PC-3 (cell line): ENCODE measurements around the gene JDP2. TPM values are rescaled to one million over a fixed set of nuclear protein-coding genes. Genes with fewer than 3 reads are reported as not detected.
"Not testable (repeated sequence)": the region's sequence is repeated elsewhere in the genome, so short reads cannot be mapped to it uniquely, and the experiment has no call there.

Experiments used
- ATAC-seq: fragments of 200-7000 bp; cut with Tn5 transposase; 2 replicates; pipeline ENCODE4 v1.9.1; 2020; ENCODE audit warnings: mild to moderate bottlenecking, moderate library complexity
- BruUV-seq: library from RNA; stranded (reverse); fragments of 400-500 nt; replicated peaks from 2 replicates; lab custom pipeline; 2021; lab: Mats Ljungman, UMichigan
- CTCF ChIA-PET: fragments of 300-600 bp; sonication (Branson Sonifier 250); formaldehyde crosslinking; loops from one replicate; lab custom pipeline; 2022; ENCODE audit warnings: antibody characterized with exemption; lab: Charles Lee
- POLR2A ChIA-PET: fragments of 300-600 bp; sonication (Branson Sonifier 250); formaldehyde crosslinking; loops from one replicate; lab custom pipeline; 2022; ENCODE audit warnings: antibody characterized with exemption; ENCODE audit not compliant: unreplicated experiment; lab: Charles Lee
- DNase-seq: peaks from one replicate; pipeline ENCODE4 v3.0.0-alpha.2; 2015
- H2AFZ ChIP-seq: fragments of 300-600 bp; sonication (generic); 2 replicates; pipeline ENCODE4 v1.6.0; 2016; ENCODE audit warnings: antibody characterized with exemption, low read length
- H3F3A ChIP-seq: fragments of 300-600 bp; sonication (generic); one replicate; pipeline ENCODE4 v1.6.0; 2017; ENCODE audit warnings: antibody characterized with exemption, low read length, control low read depth, mild to moderate bottlenecking; ENCODE audit not compliant: unreplicated experiment
- H3K27ac ChIP-seq: fragments of 300-600 bp; sonication (generic); 2 replicates; pipeline ENCODE4 v1.5.1; 2016; ENCODE audit warnings: mild to moderate bottlenecking, low read length
- H3K27me3 ChIP-seq: fragments of 300-600 bp; sonication (generic); 2 replicates; pipeline ENCODE4 v1.6.1; 2016; ENCODE audit warnings: low read length, mixed read lengths
- H3K36me3 ChIP-seq: fragments of 300-600 bp; sonication (generic); 2 replicates; pipeline ENCODE4 v1.6.1; 2016; ENCODE audit warnings: low read depth, mixed run types, low read length, mixed read lengths
- H3K4me1 ChIP-seq: fragments of 300-600 bp; sonication (generic); 2 replicates; pipeline ENCODE4 v1.5.1; 2016; ENCODE audit warnings: low read length; ENCODE audit not compliant: insufficient read depth
- H3K4me2 ChIP-seq: fragments of 300-600 bp; sonication (generic); 2 replicates; pipeline ENCODE4 v1.6.0; 2016; ENCODE audit warnings: low read length
- H3K4me3 ChIP-seq: fragments of 300-600 bp; sonication (generic); 2 replicates; pipeline ENCODE4 v1.5.1; 2016; ENCODE audit warnings: mild to moderate bottlenecking, low read length, mixed read lengths
- H3K79me2 ChIP-seq: fragments of 300-600 bp; sonication (generic); 2 replicates; pipeline ENCODE4 v1.6.1; 2017; ENCODE audit warnings: low read length, mixed read lengths
- H3K9ac ChIP-seq: fragments of 300-600 bp; sonication (generic); 2 replicates; pipeline ENCODE4 v1.6.0; 2016; ENCODE audit warnings: mild to moderate bottlenecking, low read length
- H3K9me2 ChIP-seq: fragments of 300-600 bp; sonication (generic); replicated peaks from 2 replicates; pipeline ENCODE4 v1.6.1; 2016; ENCODE audit warnings: mixed run types, low read length, mixed read lengths
- H3K9me3 ChIP-seq: fragments of 300-600 bp; sonication (generic); 2 replicates; pipeline ENCODE4 v1.6.1; 2016; ENCODE audit warnings: low read length, mixed read lengths
- H4K20me1 ChIP-seq: fragments of 300-600 bp; sonication (generic); 2 replicates; pipeline ENCODE4 v1.6.1; 2016; ENCODE audit warnings: low read length, mixed read lengths
- EZH2 ChIP-seq: fragments of 300-600 bp; sonication (generic); IDR thresholded peaks from one replicate; pipeline ENCODE4 v1.6.1; 2017; ENCODE audit warnings: antibody characterized with exemption, mild to moderate bottlenecking, low read length; ENCODE audit not compliant: unreplicated experiment
- EZH2phosphoT487 ChIP-seq: fragments of 300-600 bp; sonication (generic); IDR thresholded peaks from 2 replicates; pipeline ENCODE4 v1.6.1; 2018; ENCODE audit warnings: mild to moderate bottlenecking, antibody characterized with exemption, low read length, borderline replicate concordance
- intact Hi-C: fragments of 100-400 bp; cut with micrococcal nuclease; formaldehyde crosslinking; loops from 2 replicates; pipeline ENCODE4 v1.9.0; 2023
- total RNA-seq: library from RNA; depleted of rRNA; stranded (reverse); fragments of >200 nt; gene quantifications from 2 replicates; pipeline ENCODE4 v1.2.3, GENCODE V29; 2014
- TF ChIP-seq, protein P1 (sequence below): fragments of 300-600 bp; sonication (generic); conservative IDR thresholded peaks from 2 replicates; pipeline ENCODE4 v1.5.1; 2017; ENCODE audit warnings: antibody characterized with exemption, low read depth, mild to moderate bottlenecking, low read length

Gene JDP2
- total RNA-seq, 1 experiment from 2014 or later, result 5.8 TPM

DNA sequence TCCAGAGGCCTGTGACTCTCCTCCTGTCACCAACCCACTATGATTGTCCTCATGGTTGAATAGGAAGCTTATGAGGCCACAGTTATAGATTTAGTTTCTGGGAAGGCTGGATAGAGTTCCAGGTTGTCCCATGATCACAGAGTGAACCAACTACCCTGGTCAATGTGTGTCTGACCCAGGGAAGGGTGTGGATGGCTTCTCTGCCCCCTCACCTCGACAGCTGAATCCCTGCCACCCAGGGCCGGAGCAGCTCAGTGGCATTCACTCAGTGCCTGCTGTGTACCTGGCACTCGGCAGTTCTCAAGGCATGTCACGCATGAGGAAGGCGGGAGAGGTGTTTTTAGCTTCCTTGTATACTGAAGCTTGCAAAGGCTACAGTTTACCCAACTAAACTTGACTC lies 43.2 kb downstream of the JDP2 start:
- Histone ChIP-seq H3K4me1 (peaks cover 3% of the 10 kb centered on the region; the same call in 1 of the 2 replicates), H3K4me2 (no peak overlapping the region), H3F3A (no peaks in the 10 kb centered on the region), H3K27ac (no peak overlapping the region), H3K79me2 (no peaks in the 10 kb centered on the region), H3K36me3 (no peaks in the 10 kb centered on the region), H4K20me1 (no peaks in the 10 kb centered on the region), H2AFZ (no peak overlapping the region), H3K27me3 (no peaks in the 10 kb centered on the region), H3K9me2 (no peaks in the 10 kb centered on the region), H3K9ac (no peak overlapping the region), H3K9me3 (no peaks in the 10 kb centered on the region), H3K4me3 (no peak overlapping the region)
- intact Hi-C loops, result no loop called here
- TF ChIP-seq EZH2phosphoT487 (no peak), EZH2 (no peak)
- TF ChIP-seq, protein P1, sequence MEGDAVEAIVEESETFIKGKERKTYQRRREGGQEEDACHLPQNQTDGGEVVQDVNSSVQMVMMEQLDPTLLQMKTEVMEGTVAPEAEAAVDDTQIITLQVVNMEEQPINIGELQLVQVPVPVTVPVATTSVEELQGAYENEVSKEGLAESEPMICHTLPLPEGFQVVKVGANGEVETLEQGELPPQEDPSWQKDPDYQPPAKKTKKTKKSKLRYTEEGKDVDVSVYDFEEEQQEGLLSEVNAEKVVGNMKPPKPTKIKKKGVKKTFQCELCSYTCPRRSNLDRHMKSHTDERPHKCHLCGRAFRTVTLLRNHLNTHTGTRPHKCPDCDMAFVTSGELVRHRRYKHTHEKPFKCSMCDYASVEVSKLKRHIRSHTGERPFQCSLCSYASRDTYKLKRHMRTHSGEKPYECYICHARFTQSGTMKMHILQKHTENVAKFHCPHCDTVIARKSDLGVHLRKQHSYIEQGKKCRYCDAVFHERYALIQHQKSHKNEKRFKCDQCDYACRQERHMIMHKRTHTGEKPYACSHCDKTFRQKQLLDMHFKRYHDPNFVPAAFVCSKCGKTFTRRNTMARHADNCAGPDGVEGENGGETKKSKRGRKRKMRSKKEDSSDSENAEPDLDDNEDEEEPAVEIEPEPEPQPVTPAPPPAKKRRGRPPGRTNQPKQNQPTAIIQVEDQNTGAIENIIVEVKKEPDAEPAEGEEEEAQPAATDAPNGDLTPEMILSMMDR, result no peak
- no TSS peak for BruUV-seq
- CTCF ChIA-PET, result no interaction called here
- DNase-seq (no peak), ATAC-seq (no peak)
- POLR2A ChIA-PET, result no interaction called here

DNA sequence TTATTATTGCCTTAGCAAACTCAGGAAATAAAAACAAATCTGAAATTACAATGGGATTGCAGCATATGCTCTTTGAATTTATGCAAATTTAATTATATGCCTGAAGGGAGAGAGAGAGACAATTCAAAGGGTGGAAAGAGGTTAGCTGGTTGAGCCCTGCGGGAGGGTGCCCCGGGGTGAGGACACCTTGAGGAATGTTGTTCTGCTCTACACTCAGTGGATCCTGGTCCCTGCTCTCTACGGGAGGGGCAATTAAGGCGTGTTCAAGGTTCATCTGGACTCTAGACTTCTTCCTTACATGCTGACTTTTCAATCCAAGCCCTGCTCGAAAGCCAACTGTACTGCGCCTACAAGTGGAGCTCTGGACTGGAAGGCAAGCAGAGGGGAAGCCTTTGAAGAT lies 46.3 kb downstream of the JDP2 start:
- H2AFZ ChIP-seq, H3K4me3 ChIP-seq, H3K4me2 ChIP-seq, CTCF ChIA-PET, H3K27me3 ChIP-seq, H3F3A ChIP-seq, H3K9me3 ChIP-seq, H3K9ac ChIP-seq, H3K9me2 ChIP-seq, H3K4me1 ChIP-seq, intact Hi-C loops, H3K27ac ChIP-seq, H3K36me3 ChIP-seq, DNase-seq, BruUV-seq, POLR2A ChIA-PET, H4K20me1 ChIP-seq, H3K79me2 ChIP-seq, ATAC-seq: not testable (repeated sequence)

- Histone ChIP-seq H3K9ac (no peak overlapping the region), H3K9me3 (no peaks in the 10 kb centered on the region), H4K20me1 (no peaks in the 10 kb centered on the region), H3K27me3 (peaks cover 18% of the 10 kb centered on the region), H2AFZ (no peak overlapping the region), H3K27ac (no peak overlapping the region), H3K4me1 (no peaks in the 10 kb centered on the region), H3K4me2 (no peak overlapping the region), H3K79me2 (no peaks in the 10 kb centered on the region), H3K9me2 (no peaks in the 10 kb centered on the region), H3K4me3 (no peak overlapping the region), H3K36me3 (no peaks in the 10 kb centered on the region), H3F3A (no peaks in the 10 kb centered on the region)
- ATAC-seq (no peak), DNase-seq (no peak)
- POLR2A ChIA-PET, result no interaction called here
- TF ChIP-seq, protein P1, result no peak
- TF ChIP-seq EZH2phosphoT487 (no peak), EZH2 (no peak)
- CTCF ChIA-PET, result interaction anchor here (0.6 kb wide), 1 partner anchor 168 kb away, joined by 3 read pairs; no protein-coding TSS in a partner anchor
- intact Hi-C loops, result no loop called here
- BruUV-seq, result no TSS peak
Observed at GRCh38 chr14:75476274-75476995, 48.6 kb downstream of the JDP2 start.
